Dendritic cell treated with granulocyte-macrophage colony-stimulating factor and Interleukin-4, amounts not matched to agents 40 ng/mL and 50 ng/mL, for 4 days (primary cell): ENCODE results near the gene ABCC2.
"Not testable (repeated sequence)": the region's sequence is repeated elsewhere in the genome, so short reads cannot be mapped to it uniquely, and the experiment has no call there.

ENCODE experiments used
- H3K27ac Mint-ChIP-seq: one replicate; pipeline ENCODE4 v1.8.0; 2022; ENCODE audit warnings: mild to moderate bottlenecking, mixed read lengths
- H3K27me3 Mint-ChIP-seq: one replicate; pipeline ENCODE4 v1.8.0; 2022; ENCODE audit warnings: mild to moderate bottlenecking, mixed read lengths
- H3K36me3 Mint-ChIP-seq: one replicate; pipeline ENCODE4 v1.8.0; 2022; ENCODE audit warnings: low read depth, mixed read lengths
- H3K4me1 Mint-ChIP-seq: one replicate; pipeline ENCODE4 v1.8.0; 2022; ENCODE audit warnings: low read depth, mixed read lengths
- H3K4me3 Mint-ChIP-seq: one replicate; pipeline ENCODE4 v1.8.0; 2022; ENCODE audit warnings: mild to moderate bottlenecking, moderate library complexity, mixed read lengths
- H3K9me3 Mint-ChIP-seq: one replicate; pipeline ENCODE4 v1.8.0; 2022; ENCODE audit warnings: mixed read lengths
- intact Hi-C: fragments of 100-400 bp; cut with micrococcal nuclease; formaldehyde crosslinking; loops from one replicate; pipeline ENCODE4 v1.15.0; 2022

The ABCC2 gene

DNA sequence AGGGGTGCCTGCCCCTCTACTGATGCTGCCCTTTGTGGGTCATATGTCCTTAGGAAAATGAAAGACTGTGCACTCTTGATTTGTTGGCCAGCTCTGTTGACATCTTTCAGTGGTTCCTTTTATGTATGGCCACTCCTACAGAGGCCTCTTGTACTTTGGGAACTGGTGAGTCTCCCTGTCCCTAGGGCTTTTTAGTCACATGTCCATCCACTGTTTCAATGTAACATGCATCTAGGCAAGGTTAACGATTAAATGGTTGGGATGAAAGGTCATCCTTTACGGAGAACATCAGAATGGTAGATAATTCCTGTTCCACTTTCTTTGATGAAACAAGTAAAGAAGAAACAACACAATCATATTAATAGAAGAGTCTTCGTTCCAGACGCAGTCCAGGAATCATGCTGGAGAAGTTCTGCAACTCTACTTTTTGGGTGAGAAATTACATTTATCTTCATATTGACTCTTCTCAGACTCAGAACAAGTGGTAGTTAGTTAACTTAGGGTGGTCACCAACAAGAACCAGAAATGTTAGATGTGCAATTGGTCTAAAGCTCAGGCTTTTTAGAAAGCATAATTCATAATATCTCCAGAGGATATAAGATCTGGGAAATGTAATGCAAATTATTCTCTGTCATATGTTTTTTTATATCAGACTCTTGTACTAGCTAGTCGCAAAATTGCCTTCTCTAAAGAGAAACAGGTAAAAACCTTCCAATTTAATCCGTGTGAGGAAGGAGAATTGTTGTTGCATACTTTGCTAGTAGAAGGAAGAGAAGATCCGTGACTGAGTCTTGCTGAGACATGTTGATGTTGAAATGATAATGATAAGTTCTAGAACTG lies at the start of gene ABCC2:
ABCC2 (plus strand) TSS at position 194 of the 840 bp plus-strand sequence; CDS start at position 399, 205 bp downstream.
- Mint-ChIP-seq H3K27me3 (no peaks in the 10 kb centered on the region), H3K4me1 (peaks cover 28% of the 10 kb centered on the region)

GRCh38 chr10:99733366-99733765 lies 49.1 kb upstream of the ABCC2 start:
- H3K4me3 Mint-ChIP-seq, result no peak overlapping the region
- peak overlapping the region; percentile 4 for H3K27ac Mint-ChIP-seq
- intact Hi-C loops, result no loop called here
- no peaks in the 10 kb centered on the region for H3K27me3 Mint-ChIP-seq
- peaks cover 30% of the 10 kb centered on the region for H3K4me1 Mint-ChIP-seq
- no peaks in the 10 kb centered on the region for H3K9me3 Mint-ChIP-seq
- H3K36me3 Mint-ChIP-seq, result peaks cover 58% of the 10 kb centered on the region

More for the DNA sequence above, at the start of gene ABCC2:
- Mint-ChIP-seq H3K4me3 (no peak within 1 kb of the TSS), H3K9me3 (no peaks in the 10 kb centered on the region), H3K27ac (no peak within 1 kb of the TSS), H3K36me3 (no peaks in the 10 kb centered on the region)
- intact Hi-C loops, result no loop called here

DNA sequence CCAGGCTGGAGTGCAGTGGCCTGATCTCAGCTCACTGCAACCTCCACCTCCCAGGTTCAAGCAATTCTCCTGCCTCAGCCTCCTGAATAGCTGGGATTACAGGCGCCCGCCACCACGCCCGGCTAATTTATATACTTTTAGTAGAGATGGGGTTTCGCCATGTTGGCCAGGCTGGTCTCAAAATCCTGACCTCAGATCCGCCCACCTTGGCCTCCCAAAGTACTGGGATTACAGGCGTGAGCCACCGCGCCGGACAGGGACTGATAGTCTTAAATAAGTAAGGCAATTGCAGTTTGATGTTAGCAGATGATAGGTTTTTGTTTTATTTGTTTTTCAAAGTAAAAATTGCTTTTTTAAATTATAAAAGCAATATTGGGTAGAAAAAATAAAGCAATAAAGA lies 48.3 kb upstream of the ABCC2 start:
- H3K27me3 Mint-ChIP-seq, intact Hi-C loops, H3K9me3 Mint-ChIP-seq, H3K4me3 Mint-ChIP-seq: not testable (repeated sequence)
- Mint-ChIP-seq H3K4me1 (peaks cover 28% of the 10 kb centered on the region), H3K36me3 (peaks cover 56% of the 10 kb centered on the region), H3K27ac (peak overlapping the region; percentile 4)

- Mint-ChIP-seq H3K36me3 (peaks cover 88% of the 10 kb centered on the region), H3K4me3 (no peak overlapping the region), H3K27me3 (no peaks in the 10 kb centered on the region), H3K4me1 (peaks cover 7% of the 10 kb centered on the region), H3K27ac (no peak overlapping the region), H3K9me3 (peaks cover 13% of the 10 kb centered on the region)
- intact Hi-C loops, result no loop called here
These were observed 42.2 kb upstream of the ABCC2 start for GRCh38 chr10:99740260-99740659.

DNA sequence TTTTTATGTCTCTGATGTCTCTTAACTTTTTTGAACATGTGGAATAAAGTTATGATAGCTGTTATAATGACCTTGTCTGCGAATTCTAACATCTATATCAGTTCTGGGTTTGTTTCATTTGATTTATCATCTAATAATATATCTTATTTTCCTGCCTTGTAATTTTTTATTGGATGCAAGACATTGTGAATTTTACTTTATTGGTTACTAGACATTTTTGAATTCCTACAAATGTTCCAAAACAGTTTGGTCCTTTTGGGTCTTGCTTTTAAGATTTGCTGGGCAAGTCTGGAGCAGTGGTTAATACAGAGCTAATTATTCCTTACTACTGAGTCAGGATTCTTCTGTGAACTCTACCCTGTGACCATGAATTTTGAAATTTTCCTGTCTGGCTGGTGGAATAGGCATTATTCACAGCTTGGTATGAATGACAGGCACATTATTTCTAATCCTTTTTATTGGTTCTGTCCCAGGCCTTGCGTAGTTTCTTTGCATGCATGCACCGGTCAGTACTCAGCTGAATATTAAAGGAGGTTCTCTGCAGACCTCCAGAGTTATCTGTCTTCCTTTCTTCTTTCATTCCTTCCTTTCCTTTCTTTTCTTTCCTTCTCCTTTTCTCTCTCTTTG lies 41.4 kb upstream of the ABCC2 start:
- intact Hi-C loops, result no loop called here

DNA sequence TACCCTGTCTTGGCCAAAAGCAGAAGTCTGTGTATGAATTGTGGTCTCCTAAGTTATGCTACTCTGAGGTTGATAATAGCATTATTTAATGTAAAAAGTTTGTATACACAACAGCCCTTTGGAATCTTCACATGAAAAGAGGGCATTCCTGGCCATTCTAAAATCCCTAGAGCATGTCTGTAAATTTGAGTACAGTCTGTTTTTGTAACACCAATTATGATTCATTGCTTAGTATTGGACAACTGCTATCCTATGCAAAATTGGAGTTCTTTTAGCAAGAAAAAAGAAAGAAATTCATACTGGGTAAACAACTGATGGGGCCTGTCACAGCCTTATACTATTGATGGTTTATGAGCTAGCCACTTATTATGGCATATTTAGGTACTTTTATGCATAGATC lies 40.2 kb upstream of the ABCC2 start:
- Mint-ChIP-seq H3K4me1 (peaks cover 5% of the 10 kb centered on the region), H3K27me3 (no peaks in the 10 kb centered on the region), H3K9me3 (peaks cover 13% of the 10 kb centered on the region), H3K27ac (no peak overlapping the region), H3K36me3 (peaks cover 88% of the 10 kb centered on the region), H3K4me3 (no peak overlapping the region)
- intact Hi-C loops, result no loop called here

More for the DNA sequence above, 41.4 kb upstream of the ABCC2 start:
- H3K9me3 Mint-ChIP-seq, result peaks cover 13% of the 10 kb centered on the region
- no peaks in the 10 kb centered on the region for H3K27me3 Mint-ChIP-seq
- peaks cover 5% of the 10 kb centered on the region for H3K4me1 Mint-ChIP-seq
- no peak overlapping the region for H3K27ac Mint-ChIP-seq
- H3K36me3 Mint-ChIP-seq, result peaks cover 91% of the 10 kb centered on the region
- H3K4me3 Mint-ChIP-seq, result no peak overlapping the region

- Mint-ChIP-seq H3K27me3 (no peaks in the 10 kb centered on the region), H3K4me3 (no peak overlapping the region), H3K27ac (no peak overlapping the region), H3K4me1 (peaks cover 5% of the 10 kb centered on the region), H3K36me3 (peaks cover 88% of the 10 kb centered on the region), H3K9me3 (peaks cover 13% of the 10 kb centered on the region)
- intact Hi-C loops, result no loop called here
These were observed 39.7 kb upstream of the ABCC2 start for GRCh38 chr10:99742701-99743100.

DNA sequence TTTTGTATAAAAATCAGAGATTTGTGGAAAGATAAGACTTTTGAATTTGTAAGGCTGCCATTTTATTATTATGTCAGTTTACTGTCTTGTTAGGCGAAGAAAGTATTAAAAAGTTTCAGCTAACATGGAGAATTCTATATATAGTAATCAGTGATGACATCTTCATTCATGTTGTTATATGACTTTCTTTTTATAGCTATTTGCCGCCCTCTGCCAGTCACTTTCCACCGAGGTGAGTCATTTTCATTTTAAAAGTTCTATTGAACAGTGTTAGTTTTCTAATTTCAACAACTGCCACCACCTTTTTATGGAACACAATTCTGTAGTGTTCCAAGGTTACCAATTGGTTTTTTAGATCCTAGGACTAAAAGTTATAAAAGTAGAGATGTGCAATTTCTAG lies 38.6 kb upstream of the ABCC2 start:
- Mint-ChIP-seq H3K36me3 (peaks cover 95% of the 10 kb centered on the region), H3K4me1 (peaks cover 11% of the 10 kb centered on the region), H3K27me3 (no peaks in the 10 kb centered on the region), H3K9me3 (peaks cover 13% of the 10 kb centered on the region), H3K27ac (no peak overlapping the region), H3K4me3 (no peak overlapping the region)
- intact Hi-C loops, result no loop called here

- H3K27ac Mint-ChIP-seq, H3K4me3 Mint-ChIP-seq, H3K27me3 Mint-ChIP-seq, intact Hi-C loops, H3K9me3 Mint-ChIP-seq: not testable (repeated sequence)
- H3K4me1 Mint-ChIP-seq, result peaks cover 11% of the 10 kb centered on the region
- peaks cover 91% of the 10 kb centered on the region for H3K36me3 Mint-ChIP-seq
These were observed 36.3 kb upstream of the ABCC2 start for GRCh38 chr10:99746166-99746565.

GRCh38 chr10:99748823-99749451 lies 33.5 kb upstream of the ABCC2 start:
- peaks cover 86% of the 10 kb centered on the region for H3K36me3 Mint-ChIP-seq
- intact Hi-C loops, result no loop called here
- H3K27ac Mint-ChIP-seq, result no peak overlapping the region
- H3K4me1 Mint-ChIP-seq, result peaks cover 6% of the 10 kb centered on the region
- H3K4me3 Mint-ChIP-seq, result no peak overlapping the region
- H3K9me3 Mint-ChIP-seq, result no peaks in the 10 kb centered on the region
- H3K27me3 Mint-ChIP-seq, result no peaks in the 10 kb centered on the region

DNA sequence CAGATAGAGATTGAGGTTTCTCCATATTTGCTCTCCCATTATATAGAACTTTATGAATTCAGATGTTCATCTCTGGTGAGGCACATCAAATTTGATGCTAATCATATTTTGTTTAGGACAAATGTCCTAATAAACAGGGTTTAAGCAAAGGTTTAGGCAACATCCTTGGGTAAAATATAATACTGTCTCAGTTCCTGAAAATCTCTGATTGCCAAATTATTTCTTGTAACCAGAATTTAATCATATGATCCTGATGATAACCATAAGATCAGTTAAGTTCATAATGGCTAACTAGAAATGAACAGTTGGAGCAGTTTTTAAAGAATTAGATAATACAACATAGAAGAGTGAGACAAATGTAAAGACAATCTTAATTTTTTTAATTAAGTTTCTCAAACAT lies 31.8 kb upstream of the ABCC2 start:
- H3K27me3 Mint-ChIP-seq, result no peaks in the 10 kb centered on the region
- H3K9me3 Mint-ChIP-seq, result no peaks in the 10 kb centered on the region
- intact Hi-C loops, result no loop called here
- no peak overlapping the region for H3K27ac Mint-ChIP-seq
- peaks cover 6% of the 10 kb centered on the region for H3K4me1 Mint-ChIP-seq
- H3K4me3 Mint-ChIP-seq, result no peak overlapping the region
- H3K36me3 Mint-ChIP-seq, result peaks cover 83% of the 10 kb centered on the region

- Mint-ChIP-seq H3K4me1 (no peaks in the 10 kb centered on the region), H3K4me3 (no peak overlapping the region), H3K27ac (no peak overlapping the region), H3K27me3 (no peaks in the 10 kb centered on the region), H3K36me3 (peaks cover 86% of the 10 kb centered on the region), H3K9me3 (no peaks in the 10 kb centered on the region)
- intact Hi-C loops, result no loop called here
These were observed 27.8 kb upstream of the ABCC2 start for GRCh38 chr10:99754670-99755069.

DNA sequence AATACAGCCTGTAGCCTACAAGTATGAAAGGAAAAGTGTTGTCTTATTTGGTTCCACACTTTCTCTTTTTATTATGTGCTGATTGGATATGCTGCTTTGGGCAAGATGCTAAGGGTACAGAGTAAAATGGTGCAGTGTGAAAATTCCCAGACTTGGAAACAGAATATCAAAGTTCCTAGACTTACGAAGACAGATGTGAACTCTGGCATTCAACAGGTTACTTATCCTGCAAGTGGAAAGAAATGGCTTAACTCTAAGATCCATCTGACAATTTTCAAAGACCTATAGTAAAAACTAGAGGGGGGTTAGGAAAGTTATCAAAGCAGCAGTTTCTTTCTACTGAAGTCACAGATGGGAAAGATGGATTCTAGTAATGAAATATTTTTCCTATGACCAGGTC lies 26.3 kb upstream of the ABCC2 start:
- H3K27ac Mint-ChIP-seq, result no peak overlapping the region
- H3K9me3 Mint-ChIP-seq, result no peaks in the 10 kb centered on the region
- H3K27me3 Mint-ChIP-seq, result no peaks in the 10 kb centered on the region
- no peak overlapping the region for H3K4me3 Mint-ChIP-seq
- H3K4me1 Mint-ChIP-seq, result peaks cover 8% of the 10 kb centered on the region
- peaks cover 86% of the 10 kb centered on the region for H3K36me3 Mint-ChIP-seq
- intact Hi-C loops, result no loop called here

DNA sequence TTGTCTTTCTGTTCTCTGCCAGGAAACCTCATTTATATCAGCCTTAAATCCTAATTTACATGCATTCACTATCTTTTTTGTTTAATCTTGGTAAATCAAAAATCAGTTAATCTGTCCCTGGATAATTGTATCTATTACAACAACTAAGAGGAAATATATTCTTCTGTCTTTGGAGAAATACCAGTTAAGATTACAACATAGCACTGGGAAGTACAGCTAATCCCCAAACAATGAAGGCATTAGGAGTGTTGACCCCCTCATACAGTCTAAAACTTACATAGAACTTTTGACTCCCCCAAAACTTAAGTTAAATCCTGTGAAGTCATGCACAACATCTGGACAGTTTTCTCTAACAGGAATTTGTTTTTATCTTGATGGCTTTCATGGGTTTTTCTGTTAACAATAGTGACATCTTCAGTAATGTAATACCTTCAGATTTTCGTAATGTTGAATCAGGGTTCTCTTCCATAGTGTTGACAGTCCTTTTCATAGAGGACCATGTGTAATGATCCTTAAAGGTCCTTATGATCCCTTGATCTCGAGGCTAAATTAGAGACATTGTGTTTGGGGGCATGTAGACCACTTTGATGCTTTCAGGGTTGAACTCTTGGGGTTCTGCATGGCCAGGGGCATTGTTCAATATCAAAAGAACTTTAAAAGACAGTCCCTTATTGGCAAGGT lies 24.1 kb upstream of the ABCC2 start:
- no peaks in the 10 kb centered on the region for H3K27me3 Mint-ChIP-seq
- peaks cover 12% of the 10 kb centered on the region for H3K4me1 Mint-ChIP-seq
- no peaks in the 10 kb centered on the region for H3K9me3 Mint-ChIP-seq
- H3K36me3 Mint-ChIP-seq, result peaks cover 74% of the 10 kb centered on the region
- intact Hi-C loops, result no loop called here
- H3K27ac Mint-ChIP-seq, result no peak overlapping the region
- H3K4me3 Mint-ChIP-seq, result no peak overlapping the region
